HepG2 (cell line): ENCODE measurements around the gene TSC22D1. TPM values are rescaled to one million over a fixed set of nuclear protein-coding genes. Genes with fewer than 3 reads are reported as not detected.

Experiments
- ATF6 ChIP-seq: sonication (generic); formaldehyde crosslinking; conservative IDR thresholded peaks from 2 replicates; pipeline ENCODE4 v1.4.0; 2020; ENCODE audit warnings: missing genetic modification reagents
- CHD4 ChIP-seq: fragments of 200-600 bp; sonication (generic); IDR thresholded peaks from 2 replicates; pipeline ENCODE4 v1.7.0; 2017; ENCODE audit warnings: mild to moderate bottlenecking, low read length, borderline replicate concordance
- FUBP1 ChIP-seq: sonication (generic); formaldehyde crosslinking; IDR thresholded peaks from 2 replicates; pipeline ENCODE4 v1.5.1; 2020; ENCODE audit warnings: missing genetic modification reagents, mild to moderate bottlenecking, borderline replicate concordance
- GLI4 ChIP-seq: sonication (generic); formaldehyde crosslinking; IDR thresholded peaks from 2 replicates; pipeline ENCODE4 v1.5.1; 2020; ENCODE audit warnings: missing genetic modification reagents, mild to moderate bottlenecking, moderate library complexity, borderline replicate concordance
- HNRNPUL1 ChIP-seq: fragments of 200-400 bp; formaldehyde crosslinking; IDR thresholded peaks from 2 replicates; pipeline ENCODE4 v1.6.1; 2017; ENCODE audit warnings: low read depth, mild to moderate bottlenecking, low read length, moderate library complexity
- JUND ChIP-seq: sonication (generic); formaldehyde crosslinking; IDR thresholded peaks from 2 replicates; pipeline ENCODE4 v1.8.0; 2022; ENCODE audit warnings: mild to moderate bottlenecking, missing genetic modification reagents
- KDM2A ChIP-seq: sonication (generic); formaldehyde crosslinking; IDR thresholded peaks from 2 replicates; pipeline ENCODE4 v1.4.0; 2020; ENCODE audit warnings: low read depth, missing genetic modification reagents, borderline replicate concordance
- MBD4 ChIP-seq: IDR thresholded peaks from 2 replicates; pipeline ENCODE4 v1.6.1; 2012; ENCODE audit warnings: low read length, inconsistent platforms, borderline replicate concordance
- MED13 ChIP-seq: sonication (generic); formaldehyde crosslinking; IDR thresholded peaks from 2 replicates; pipeline ENCODE4 v1.5.0; 2020; ENCODE audit warnings: missing genetic modification reagents
- MLXIP ChIP-seq: sonication (generic); formaldehyde crosslinking; IDR thresholded peaks from 2 replicates; pipeline ENCODE4 v1.9.0; 2021; ENCODE audit warnings: missing genetic modification reagents, borderline replicate concordance
- NCOA5 ChIP-seq: sonication (generic); formaldehyde crosslinking; IDR thresholded peaks from 2 replicates; pipeline ENCODE4 v1.4.0; 2020; ENCODE audit warnings: missing genetic modification reagents
- ONECUT2 ChIP-seq: sonication (generic); formaldehyde crosslinking; IDR thresholded peaks from 2 replicates; pipeline ENCODE4 v1.4.0; 2020; ENCODE audit warnings: missing genetic modification reagents
- RAD51 ChIP-seq: fragments of 450-650 bp; IDR thresholded peaks from 2 replicates; pipeline ENCODE4 v1.6.1; 2016; ENCODE audit warnings: borderline replicate concordance
- RELA ChIP-seq: sonication (generic); formaldehyde crosslinking; IDR thresholded peaks from 2 replicates; pipeline ENCODE4 v1.4.0; 2020; ENCODE audit warnings: missing genetic modification reagents
- SKI ChIP-seq: fragments of 450-650 bp; IDR thresholded peaks from one replicate; pipeline ENCODE4 v1.6.1; 2018; ENCODE audit warnings: mild to moderate bottlenecking; ENCODE audit not compliant: partially characterized antibody
- SRY ChIP-seq: sonication (generic); formaldehyde crosslinking; IDR thresholded peaks from 2 replicates; pipeline ENCODE4 v1.8.0; 2022; ENCODE audit warnings: mild to moderate bottlenecking, missing genetic modification reagents
- TBL1XR1 ChIP-seq: fragments of 150-350 bp; IDR thresholded peaks from 2 replicates; pipeline ENCODE4 v1.6.1; 2014; ENCODE audit warnings: borderline replicate concordance, low read length; ENCODE audit not compliant: partially characterized antibody
- TOE1 ChIP-seq: sonication (generic); formaldehyde crosslinking; IDR thresholded peaks from 2 replicates; pipeline ENCODE4 v1.4.0; 2020; ENCODE audit warnings: mild to moderate bottlenecking, missing genetic modification reagents
- U2AF2 ChIP-seq: fragments of 200-400 bp; formaldehyde crosslinking; IDR thresholded peaks from 2 replicates; pipeline ENCODE4 v1.6.1; 2017; ENCODE audit warnings: low read depth, mild to moderate bottlenecking, low read length
- ZFP90 ChIP-seq: sonication (generic); formaldehyde crosslinking; IDR thresholded peaks from 2 replicates; pipeline ENCODE4 v1.8.0; 2022; ENCODE audit warnings: missing genetic modification reagents, mild to moderate bottlenecking, inconsistent platforms, borderline replicate concordance
- ZNF160 ChIP-seq: sonication (generic); formaldehyde crosslinking; IDR thresholded peaks from 2 replicates; pipeline ENCODE4 v1.8.0; 2022; ENCODE audit warnings: mild to moderate bottlenecking, inconsistent platforms, missing genetic modification reagents
- ZNF260 ChIP-seq: sonication (generic); formaldehyde crosslinking; IDR thresholded peaks from 2 replicates; pipeline ENCODE4 v1.4.0; 2020; ENCODE audit warnings: missing genetic modification reagents, low read depth, mild to moderate bottlenecking, borderline replicate concordance
- ZNF431 ChIP-seq: sonication (generic); formaldehyde crosslinking; IDR thresholded peaks from 2 replicates; pipeline ENCODE4 v1.9.0; 2022; ENCODE audit warnings: missing genetic modification reagents, low read depth, mild to moderate bottlenecking, borderline replicate concordance
- ZNF883 ChIP-seq: sonication (generic); formaldehyde crosslinking; IDR thresholded peaks from 2 replicates; pipeline ENCODE4 v1.5.1; 2020; ENCODE audit warnings: mild to moderate bottlenecking, missing genetic modification reagents; ENCODE audit errors: not compliant biosample characterization
- polyA plus RNA-seq, 8 experiments: library from polyadenylated mRNA; depleted of rRNA in 3 of 8; stranded (reverse) in 7 of 8; unstranded in 1 of 8; fragments of >200 nt; fragmentation: Illumina TruSeq in 4 of 8; extraction: Trizol in 4 of 8; gene quantifications; 2 replicates each; pipeline versions ENCODE4 v1.2.1 to v1.2.3, GENCODE V29; 2011 to 2016; ENCODE audit warnings: low read depth in 4 of 8, missing spikeins in 1 of 8, mixed read lengths in 1 of 8; ENCODE audit not compliant: insufficient read depth in 1 of 8
- total RNA-seq, 5 experiments: library from RNA; depleted of rRNA; stranded (reverse); fragments of >200 nt; fragmentation: Illumina TruSeq; extraction: Trizol; gene quantifications; 2 replicates each; pipeline ENCODE4 v1.2.3, GENCODE V29; 2016; ENCODE audit warnings: low read depth in 1 of 5

The TSC22D1 gene
- total and polyA plus RNA-seq, 2 of the 13 experiments (the other 11 are each of a cell fraction or from before 2014, with no cell fraction given) = 18.4 to 35.7 TPM

GRCh38 chr13:44404261-44405132 lies 171.6 kb downstream of the TSC22D1 start (continued):
- TF ChIP-seq SRY (no peak), FUBP1 (CRISPR knock-in tag) (no peak), TBL1XR1 (peak; percentile 58), ZNF883 (CRISPR knock-in tag) (no peak), MED13 (peak; percentile 50; the same call in 1 of the 2 replicates), SKI (peak; percentile 49), CHD4 (no peak), ZFP90 (CRISPR knock-in tag) (0 out of 2 replicates have a peak, but pooled peaks have one; percentile 43), MBD4 (no peak), RAD51 (no peak), ONECUT2 (CRISPR knock-in tag) (no peak), ZNF260 (CRISPR knock-in tag) (no peak), ATF6 (CRISPR knock-in tag) (no peak), ZNF431 (CRISPR knock-in tag) (no peak), TOE1 (no peak; the same call in 1 of the 2 replicates), JUND (CRISPR knock-in tag) (no peak), KDM2A (CRISPR knock-in tag) (no peak), ZNF160 (CRISPR knock-in tag) (no peak), RELA (CRISPR knock-in tag) (no peak), GLI4 (CRISPR knock-in tag) (no peak), HNRNPUL1 (no peak), MLXIP (CRISPR knock-in tag) (no peak), U2AF2 (no peak), NCOA5 (no peak)
